Measurements from ENCODE around the gene JAG2. TPM values are rescaled to one million over a fixed set of nuclear protein-coding genes. Genes with fewer than 3 reads are reported as not detected.

The JAG2 gene
- total and polyA plus RNA-seq, 2 of the 4 experiments (the other 2 are of a cell fraction): 0.18 to 0.58 TPM

DNA sequence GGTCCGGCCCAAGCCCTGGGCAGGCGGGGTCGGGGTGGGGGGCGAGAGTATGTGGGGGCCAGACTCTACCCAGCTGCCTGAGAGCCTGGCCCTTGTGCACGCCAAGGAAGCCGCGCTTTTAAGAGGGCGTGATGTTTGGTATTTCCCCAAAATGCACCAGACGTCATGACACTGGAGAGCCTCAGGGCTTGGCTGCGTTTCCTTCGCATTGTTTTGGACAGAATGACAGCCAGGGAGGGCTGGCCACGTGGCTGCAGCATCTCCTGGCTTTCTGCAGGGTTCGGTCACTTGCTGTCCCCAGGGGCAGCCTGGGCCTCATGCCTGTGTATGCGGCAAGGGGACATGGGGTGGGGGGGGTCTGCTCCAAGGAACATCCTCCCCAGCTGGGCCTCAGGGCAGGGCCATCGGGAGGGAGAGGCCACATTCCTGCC is 28.6 kb upstream of the JAG2 start:
- in situ Hi-C loops (cut with MboI; ENCODE audit: low sequenced_read_pairs): no loop called here
- no peak overlapping the region for H3K14ac ChIP-seq (replicated peaks; ENCODE audit: low read depth, low read length)
- no peak overlapping the region for H2BK5ac ChIP-seq (ENCODE audit: low read depth, low read length, poor library complexity, severe bottlenecking)
- intact Hi-C loops (cut with micrococcal nuclease): no loop called here
- no peaks in the 10 kb centered on the region for H4K20me1 ChIP-seq (ENCODE audit: insufficient read depth, low read length)
- no peaks in the 10 kb centered on the region for H3K9me1 ChIP-seq (ENCODE audit: insufficient read depth, low read length)
- no peak overlapping the region for H2AFZ ChIP-seq (replicated peaks; ENCODE audit: low read length, poor library complexity)
- POLR2A ChIA-PET (ENCODE audit: unreplicated experiment): no interaction called here
- peaks cover 44% of the 10 kb centered on the region for H3K27me3 ChIP-seq (ENCODE audit: control insufficient read depth, insufficient read depth, low read length)
- no peaks in the 10 kb centered on the region for H3K36me3 ChIP-seq (ENCODE audit: control insufficient read depth, insufficient read depth, low read length)
- H3K4me3 ChIP-seq (ENCODE audit: insufficient read depth, low read depth, low read length): no peak overlapping the region
- no peak overlapping the region for H2AK9ac ChIP-seq (replicated peaks; ENCODE audit: low read depth, low read length, poor library complexity)
- H2AK5ac ChIP-seq (ENCODE audit: low read depth, low read length): no peak overlapping the region
- WGBS, 2 experiments (ENCODE audit: extremely low coverage in 2 of 2, insufficient read length in 1 of 2): 11% methylated on average over 6 of the region's 15 CpGs; no CpG with 5 or more reads in 1 of the 2 experiments
- no peak overlapping the region for H3K4ac ChIP-seq (ENCODE audit: low read depth, low read length)
- no peak overlapping the region for H3K9ac ChIP-seq (ENCODE audit: low read depth, low read length)
- DNase-seq: peak; percentile 35
- H3K27ac ChIP-seq (ENCODE audit: insufficient read depth, low read length): no peak overlapping the region
- H4K8ac ChIP-seq (ENCODE audit: low read depth in 2 of 2, low read length in 2 of 2): no peak overlapping the region
- TF ChIP-seq, protein P1, sequence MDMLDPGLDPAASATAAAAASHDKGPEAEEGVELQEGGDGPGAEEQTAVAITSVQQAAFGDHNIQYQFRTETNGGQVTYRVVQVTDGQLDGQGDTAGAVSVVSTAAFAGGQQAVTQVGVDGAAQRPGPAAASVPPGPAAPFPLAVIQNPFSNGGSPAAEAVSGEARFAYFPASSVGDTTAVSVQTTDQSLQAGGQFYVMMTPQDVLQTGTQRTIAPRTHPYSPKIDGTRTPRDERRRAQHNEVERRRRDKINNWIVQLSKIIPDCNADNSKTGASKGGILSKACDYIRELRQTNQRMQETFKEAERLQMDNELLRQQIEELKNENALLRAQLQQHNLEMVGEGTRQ (IDR thresholded peaks at IDR 0.05; ENCODE audit: low read depth, low read length): peak; percentile 13; the same call in 1 of the 2 replicates
- TF ChIP-seq MXI1 (IDR thresholded peaks at IDR 0.05; ENCODE audit: borderline replicate concordance, low read depth, low read length): peak; percentile 79
- TF ChIP-seq FOS (IDR thresholded peaks at IDR 0.05; ENCODE audit: low read depth, low read length): no peak
- no peaks in the 10 kb centered on the region for H3K79me1 ChIP-seq (ENCODE audit: low read depth in 1 of 2, low read length in 2 of 2)
- ATAC-seq (ENCODE audit: low read depth): 0 out of 2 replicates have a peak, but pooled peaks have one; percentile 2
- H3K18ac ChIP-seq (ENCODE audit: low read depth, low read length): no peak overlapping the region
- dilution Hi-C loops (cut with HindIII; ENCODE audit: low sequenced_read_pairs, unreplicated experiment): no loop called here
- no peak overlapping the region for H2BK20ac ChIP-seq (ENCODE audit: low read depth, low read length)
- BruUV-seq (replicated peaks): no TSS peak
- H2BK120ac ChIP-seq (ENCODE audit: low read depth, low read length): no peak overlapping the region
- CTCF ChIA-PET: no interaction called here
- peaks cover 10% of the 10 kb centered on the region; the same call in 1 of the 2 replicates for H3K4me1 ChIP-seq (ENCODE audit: control insufficient read depth, insufficient read depth, low read length)
- no peak overlapping the region for H3K23ac ChIP-seq (ENCODE audit: low read depth, low read length)
- no peak overlapping the region for H4K5ac ChIP-seq (ENCODE audit: low read depth, low read length)
- H4K91ac ChIP-seq (ENCODE audit: insufficient read depth, low read depth, low read length): no peak overlapping the region
- H2BK15ac ChIP-seq (ENCODE audit: low read depth, low read length): no peak overlapping the region
- no peak overlapping the region for H3K4me2 ChIP-seq (ENCODE audit: low read depth, low read length)
- H3K9me3 ChIP-seq (ENCODE audit: control insufficient read depth, insufficient read depth, low read length): no peaks in the 10 kb centered on the region
- no peak overlapping the region for H3K56ac ChIP-seq (ENCODE audit: extremely low read depth, insufficient read depth, low read length)

Data from IMR-90 (cell line).